Measurements from ENCODE around the gene RPLP2. TPM values are rescaled to one million over a fixed set of nuclear protein-coding genes. Genes with fewer than 3 reads are reported as not detected.

Gene RPLP2
- total RNA-seq, 4 donors from 2014 or later, result 555 to 1,150 (median 858) TPM

DNA sequence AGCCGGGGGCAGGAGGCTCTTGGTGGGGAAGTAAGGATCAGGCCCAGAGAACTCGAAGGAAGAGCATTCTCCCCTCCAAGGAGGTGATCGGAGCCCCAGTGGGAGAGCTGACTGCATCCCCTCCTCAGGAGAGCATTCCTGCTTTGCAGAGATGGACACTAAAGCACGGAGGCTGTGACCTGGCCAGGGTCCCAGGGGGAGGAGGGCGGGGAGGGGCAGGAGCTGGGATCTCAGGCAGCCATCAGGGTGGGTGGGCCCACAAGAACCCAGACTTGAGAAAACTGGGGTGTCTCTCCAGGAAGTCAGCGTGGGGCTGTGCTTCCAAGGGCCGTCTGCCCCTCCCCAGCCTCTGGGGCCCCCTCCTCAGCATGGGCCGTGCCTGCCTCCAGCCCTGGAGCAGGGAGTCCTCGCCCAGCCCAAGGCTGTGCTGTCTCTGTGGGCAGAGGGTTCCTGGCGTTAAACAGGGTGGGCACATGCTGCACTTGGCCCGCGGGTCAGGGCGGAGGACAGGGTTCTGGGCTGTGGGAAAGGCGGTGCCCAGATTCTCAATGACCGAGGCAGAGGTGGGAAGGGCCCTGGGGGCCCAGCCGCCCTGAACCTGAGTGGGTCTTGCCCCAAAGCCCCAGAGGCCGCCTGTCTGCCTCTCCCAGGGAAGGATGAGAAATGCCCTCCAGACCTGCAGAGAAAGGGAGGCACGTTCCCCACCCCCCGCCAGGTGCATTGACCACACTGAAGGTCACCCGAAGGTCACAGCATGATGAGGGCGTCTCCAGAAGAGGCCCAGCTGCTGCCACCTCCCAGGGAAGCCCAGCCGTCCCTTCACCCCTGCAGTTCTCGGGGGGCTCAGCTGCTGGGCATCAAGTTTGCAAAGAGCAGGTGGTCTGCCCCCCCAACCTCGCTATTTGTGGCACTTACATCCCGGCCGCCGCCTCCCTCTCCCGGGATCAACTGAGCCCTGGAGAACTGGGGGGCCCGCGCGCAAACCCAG is 20.5 kb upstream of the RPLP2 start:
- ATAC-seq (ENCODE audit: low FRiP score) (no peak), DNase-seq (ENCODE audit: low spot score) (no peak)
- TF ChIP-seq, protein P1, sequence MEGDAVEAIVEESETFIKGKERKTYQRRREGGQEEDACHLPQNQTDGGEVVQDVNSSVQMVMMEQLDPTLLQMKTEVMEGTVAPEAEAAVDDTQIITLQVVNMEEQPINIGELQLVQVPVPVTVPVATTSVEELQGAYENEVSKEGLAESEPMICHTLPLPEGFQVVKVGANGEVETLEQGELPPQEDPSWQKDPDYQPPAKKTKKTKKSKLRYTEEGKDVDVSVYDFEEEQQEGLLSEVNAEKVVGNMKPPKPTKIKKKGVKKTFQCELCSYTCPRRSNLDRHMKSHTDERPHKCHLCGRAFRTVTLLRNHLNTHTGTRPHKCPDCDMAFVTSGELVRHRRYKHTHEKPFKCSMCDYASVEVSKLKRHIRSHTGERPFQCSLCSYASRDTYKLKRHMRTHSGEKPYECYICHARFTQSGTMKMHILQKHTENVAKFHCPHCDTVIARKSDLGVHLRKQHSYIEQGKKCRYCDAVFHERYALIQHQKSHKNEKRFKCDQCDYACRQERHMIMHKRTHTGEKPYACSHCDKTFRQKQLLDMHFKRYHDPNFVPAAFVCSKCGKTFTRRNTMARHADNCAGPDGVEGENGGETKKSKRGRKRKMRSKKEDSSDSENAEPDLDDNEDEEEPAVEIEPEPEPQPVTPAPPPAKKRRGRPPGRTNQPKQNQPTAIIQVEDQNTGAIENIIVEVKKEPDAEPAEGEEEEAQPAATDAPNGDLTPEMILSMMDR (IDR thresholded peaks at IDR 0.05), result no peak

GRCh38 chr11:789943-790342 is 19.8 kb upstream of the RPLP2 start, which contains the start of gene CEND1:
CEND1 (minus strand) TSS chr11:790090; CDS start chr11:788576, 1,514 bp downstream.
- ATAC-seq (ENCODE audit: low FRiP score) (no peak), DNase-seq (ENCODE audit: low spot score) (no peak)
- TF ChIP-seq, protein P1 (IDR thresholded peaks at IDR 0.05), result no peak

DNA sequence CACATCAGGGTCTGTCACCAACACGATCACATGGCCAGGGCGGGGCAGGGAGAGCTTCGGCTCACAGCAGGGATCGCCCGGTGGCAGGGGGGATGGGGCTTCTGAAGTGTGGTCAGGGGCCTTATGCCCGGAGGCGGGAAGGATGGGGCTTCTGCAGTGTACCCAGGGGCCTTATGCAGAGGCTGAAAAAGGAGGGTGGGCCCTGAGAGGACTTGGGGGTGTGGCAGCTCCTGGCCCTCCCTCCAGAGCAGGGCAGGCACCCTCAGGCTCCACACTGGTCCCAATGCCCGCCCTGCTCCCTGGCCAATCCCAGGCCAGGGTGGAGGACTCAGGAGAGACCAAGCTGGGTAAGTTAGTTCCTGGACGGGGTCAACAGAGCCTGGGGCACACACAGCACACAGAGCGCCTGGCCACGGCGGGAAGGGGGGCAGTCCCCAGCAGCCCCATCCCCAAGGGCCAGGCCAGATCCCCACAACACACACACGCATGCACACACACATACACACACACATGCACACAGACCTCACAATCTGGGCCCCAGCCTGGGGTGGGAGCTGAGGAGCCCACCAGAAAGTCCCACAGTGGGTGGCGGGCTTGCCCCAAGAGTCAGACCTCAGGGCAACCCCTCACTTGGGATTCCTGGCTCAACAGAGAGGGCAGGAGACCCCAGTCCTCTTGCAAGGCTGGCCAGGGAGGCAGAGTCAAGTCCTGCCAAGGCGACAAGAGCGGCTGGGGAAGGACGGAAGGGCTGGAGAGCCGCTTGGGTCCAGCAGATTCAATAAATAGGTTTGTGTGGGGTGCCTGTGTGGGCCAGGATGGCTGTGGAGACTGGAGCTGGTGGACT is 18.8 kb upstream of the RPLP2 start:
- TF ChIP-seq, protein P1 (IDR thresholded peaks at IDR 0.05), result no peak
- no peak for ATAC-seq (ENCODE audit: low FRiP score)
- DNase-seq (ENCODE audit: low spot score), result no peak

- DNase-seq (ENCODE audit: low spot score), result no peak
- TF ChIP-seq, protein P1 (IDR thresholded peaks at IDR 0.05), result no peak
- no peak for ATAC-seq (ENCODE audit: low FRiP score)
Measured at GRCh38 chr11:791658-792534, 17.9 kb upstream of the RPLP2 start.

DNA sequence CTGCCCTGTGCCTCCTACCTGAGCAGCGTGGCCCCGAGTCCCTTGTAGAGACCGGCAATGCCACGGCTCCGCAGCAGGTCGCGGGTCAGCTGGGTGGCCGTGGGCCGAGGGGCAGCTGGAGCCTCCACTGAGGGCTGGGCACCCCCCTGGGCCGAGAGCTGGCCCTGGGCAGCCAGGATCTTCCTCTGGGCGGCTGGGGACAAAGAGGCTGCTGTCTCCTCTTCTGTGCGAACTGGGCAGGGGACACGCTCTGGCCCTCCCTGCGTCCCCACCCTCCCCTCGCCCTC is 17.3 kb upstream of the RPLP2 start:
- TF ChIP-seq, protein P1 (IDR thresholded peaks at IDR 0.05), result no peak
- no peak for ATAC-seq (ENCODE audit: low FRiP score)
- no peak for DNase-seq (ENCODE audit: low spot score)

DNA sequence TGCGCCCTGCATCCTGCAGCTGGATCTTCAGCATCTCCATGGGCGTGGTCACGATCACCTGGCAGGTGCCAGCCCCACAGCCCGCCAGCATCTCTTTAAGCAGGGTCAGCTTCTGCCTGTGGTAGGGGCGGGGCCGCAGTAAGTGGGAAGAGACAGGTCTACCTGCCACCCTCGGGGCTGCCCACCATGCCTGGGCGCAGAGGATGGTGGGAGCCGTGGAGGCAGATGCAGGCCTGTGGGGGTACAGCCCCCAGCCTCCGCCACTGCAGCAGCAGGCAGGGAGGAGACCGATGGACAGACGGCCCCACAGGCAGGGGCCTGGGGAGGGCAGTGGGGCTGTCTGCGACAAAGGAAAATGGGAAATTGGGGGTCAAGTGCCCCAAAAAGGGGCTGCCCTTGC is 16.9 kb upstream of the RPLP2 start:
- ATAC-seq (ENCODE audit: low FRiP score) (no peak), DNase-seq (ENCODE audit: low spot score) (no peak)
- TF ChIP-seq, protein P1 (IDR thresholded peaks at IDR 0.05), result no peak

All from omental fat pad (tissue), 4 donors.